ENCODE measurements around the gene CUX1. TPM values are rescaled to one million over a fixed set of nuclear protein-coding genes. Genes with fewer than 3 reads are reported as not detected.
A peak's percentile ranks its signal among the peaks of the same experiment; 100 is the strongest.

Gene CUX1
- total and polyA plus RNA-seq, 10 of the 15 experiments (the other 5 are each of a cell fraction or from before 2014, with no cell fraction given): 6.1 to 48.6 (median 25.9) TPM

DNA sequence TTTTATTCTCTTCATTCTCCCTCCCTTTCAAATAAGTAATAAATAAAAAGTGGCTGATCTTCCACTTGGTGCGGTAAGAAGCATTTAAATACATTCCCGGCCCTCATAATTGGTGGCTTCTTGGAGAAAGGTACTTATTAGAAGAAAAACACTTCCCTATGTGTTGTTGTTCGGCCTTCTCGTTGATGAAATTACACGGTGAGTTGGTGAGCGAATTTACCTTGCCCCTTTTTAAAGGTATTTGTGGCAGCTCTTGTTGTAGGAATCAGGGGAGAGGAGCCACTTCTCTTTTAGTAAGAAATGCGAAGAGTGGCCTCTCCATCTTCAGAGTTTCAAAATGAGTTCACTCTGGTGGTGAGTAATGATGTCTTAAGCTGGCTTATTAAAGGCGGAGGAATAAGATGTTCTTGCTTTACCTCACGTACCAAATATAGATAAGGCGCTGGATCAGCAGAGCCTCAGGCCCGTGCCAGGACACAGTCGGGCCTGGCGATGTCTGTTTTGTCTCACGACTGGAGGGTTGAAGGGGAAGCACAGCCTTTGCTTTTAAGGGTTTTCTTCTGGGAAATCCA lies 135.9 kb downstream of the CUX1 start (continued):
- peak; percentile 65; the same call in 1 of the 2 replicates for TF ChIP-seq PML (IDR thresholded peaks at IDR 0.05; ENCODE audit: low read length)
- TF ChIP-seq, protein P1, sequence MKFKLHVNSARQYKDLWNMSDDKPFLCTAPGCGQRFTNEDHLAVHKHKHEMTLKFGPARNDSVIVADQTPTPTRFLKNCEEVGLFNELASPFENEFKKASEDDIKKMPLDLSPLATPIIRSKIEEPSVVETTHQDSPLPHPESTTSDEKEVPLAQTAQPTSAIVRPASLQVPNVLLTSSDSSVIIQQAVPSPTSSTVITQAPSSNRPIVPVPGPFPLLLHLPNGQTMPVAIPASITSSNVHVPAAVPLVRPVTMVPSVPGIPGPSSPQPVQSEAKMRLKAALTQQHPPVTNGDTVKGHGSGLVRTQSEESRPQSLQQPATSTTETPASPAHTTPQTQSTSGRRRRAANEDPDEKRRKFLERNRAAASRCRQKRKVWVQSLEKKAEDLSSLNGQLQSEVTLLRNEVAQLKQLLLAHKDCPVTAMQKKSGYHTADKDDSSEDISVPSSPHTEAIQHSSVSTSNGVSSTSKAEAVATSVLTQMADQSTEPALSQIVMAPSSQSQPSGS (IDR thresholded peaks at IDR 0.05; ENCODE audit: low read length): peak; percentile 59; the same call in 1 of the 2 replicates
- no peak for TF ChIP-seq NR2F1 (conservative IDR thresholded peaks at IDR 0.05)
- TF ChIP-seq ZNF207 (IDR thresholded peaks at IDR 0.05; ENCODE audit: borderline replicate concordance): no peak
- TF ChIP-seq MTA2 (IDR thresholded peaks at IDR 0.05; ENCODE audit: low read depth): peak; percentile 58; the same call in 1 of the 2 replicates
- TF ChIP-seq, protein P2, sequence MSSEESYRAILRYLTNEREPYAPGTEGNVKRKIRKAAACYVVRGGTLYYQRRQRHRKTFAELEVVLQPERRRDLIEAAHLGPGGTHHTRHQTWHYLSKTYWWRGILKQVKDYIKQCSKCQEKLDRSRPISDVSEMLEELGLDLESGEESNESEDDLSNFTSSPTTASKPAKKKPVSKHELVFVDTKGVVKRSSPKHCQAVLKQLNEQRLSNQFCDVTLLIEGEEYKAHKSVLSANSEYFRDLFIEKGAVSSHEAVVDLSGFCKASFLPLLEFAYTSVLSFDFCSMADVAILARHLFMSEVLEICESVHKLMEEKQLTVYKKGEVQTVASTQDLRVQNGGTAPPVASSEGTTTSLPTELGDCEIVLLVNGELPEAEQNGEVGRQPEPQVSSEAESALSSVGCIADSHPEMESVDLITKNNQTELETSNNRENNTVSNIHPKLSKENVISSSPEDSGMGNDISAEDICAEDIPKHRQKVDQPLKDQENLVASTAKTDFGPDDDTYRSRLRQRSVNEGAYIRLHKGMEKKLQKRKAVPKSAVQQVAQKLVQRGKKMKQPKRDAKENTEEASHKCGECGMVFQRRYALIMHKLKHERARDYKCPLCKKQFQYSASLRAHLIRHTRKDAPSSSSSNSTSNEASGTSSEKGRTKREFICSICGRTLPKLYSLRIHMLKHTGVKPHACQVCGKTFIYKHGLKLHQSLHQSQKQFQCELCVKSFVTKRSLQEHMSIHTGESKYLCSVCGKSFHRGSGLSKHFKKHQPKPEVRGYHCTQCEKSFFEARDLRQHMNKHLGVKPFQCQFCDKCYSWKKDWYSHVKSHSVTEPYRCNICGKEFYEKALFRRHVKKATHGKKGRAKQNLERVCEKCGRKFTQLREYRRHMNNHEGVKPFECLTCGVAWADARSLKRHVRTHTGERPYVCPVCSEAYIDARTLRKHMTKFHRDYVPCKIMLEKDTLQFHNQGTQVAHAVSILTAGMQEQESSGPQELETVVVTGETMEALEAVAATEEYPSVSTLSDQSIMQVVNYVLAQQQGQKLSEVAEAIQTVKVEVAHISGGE (CRISPR knock-in tag; IDR thresholded peaks at IDR 0.05): no peak
- TF ChIP-seq CREM (IDR thresholded peaks at IDR 0.05; ENCODE audit: low read depth): peak; percentile 70
- peak; percentile 15; the same call in 1 of the 2 replicates for TF ChIP-seq SMC3 (IDR thresholded peaks at IDR 0.05; ENCODE audit: borderline replicate concordance, low read length)
- TF ChIP-seq, protein P3, sequence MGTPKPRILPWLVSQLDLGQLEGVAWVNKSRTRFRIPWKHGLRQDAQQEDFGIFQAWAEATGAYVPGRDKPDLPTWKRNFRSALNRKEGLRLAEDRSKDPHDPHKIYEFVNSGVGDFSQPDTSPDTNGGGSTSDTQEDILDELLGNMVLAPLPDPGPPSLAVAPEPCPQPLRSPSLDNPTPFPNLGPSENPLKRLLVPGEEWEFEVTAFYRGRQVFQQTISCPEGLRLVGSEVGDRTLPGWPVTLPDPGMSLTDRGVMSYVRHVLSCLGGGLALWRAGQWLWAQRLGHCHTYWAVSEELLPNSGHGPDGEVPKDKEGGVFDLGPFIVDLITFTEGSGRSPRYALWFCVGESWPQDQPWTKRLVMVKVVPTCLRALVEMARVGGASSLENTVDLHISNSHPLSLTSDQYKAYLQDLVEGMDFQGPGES (IDR thresholded peaks at IDR 0.05): no peak
- peak; percentile 66 for TF ChIP-seq RUNX3 (IDR thresholded peaks at IDR 0.05; ENCODE audit: low read length)
- TF ChIP-seq ZBED1 (IDR thresholded peaks at IDR 0.05; ENCODE audit: borderline replicate concordance): peak; percentile 90
- TF ChIP-seq, protein P4, sequence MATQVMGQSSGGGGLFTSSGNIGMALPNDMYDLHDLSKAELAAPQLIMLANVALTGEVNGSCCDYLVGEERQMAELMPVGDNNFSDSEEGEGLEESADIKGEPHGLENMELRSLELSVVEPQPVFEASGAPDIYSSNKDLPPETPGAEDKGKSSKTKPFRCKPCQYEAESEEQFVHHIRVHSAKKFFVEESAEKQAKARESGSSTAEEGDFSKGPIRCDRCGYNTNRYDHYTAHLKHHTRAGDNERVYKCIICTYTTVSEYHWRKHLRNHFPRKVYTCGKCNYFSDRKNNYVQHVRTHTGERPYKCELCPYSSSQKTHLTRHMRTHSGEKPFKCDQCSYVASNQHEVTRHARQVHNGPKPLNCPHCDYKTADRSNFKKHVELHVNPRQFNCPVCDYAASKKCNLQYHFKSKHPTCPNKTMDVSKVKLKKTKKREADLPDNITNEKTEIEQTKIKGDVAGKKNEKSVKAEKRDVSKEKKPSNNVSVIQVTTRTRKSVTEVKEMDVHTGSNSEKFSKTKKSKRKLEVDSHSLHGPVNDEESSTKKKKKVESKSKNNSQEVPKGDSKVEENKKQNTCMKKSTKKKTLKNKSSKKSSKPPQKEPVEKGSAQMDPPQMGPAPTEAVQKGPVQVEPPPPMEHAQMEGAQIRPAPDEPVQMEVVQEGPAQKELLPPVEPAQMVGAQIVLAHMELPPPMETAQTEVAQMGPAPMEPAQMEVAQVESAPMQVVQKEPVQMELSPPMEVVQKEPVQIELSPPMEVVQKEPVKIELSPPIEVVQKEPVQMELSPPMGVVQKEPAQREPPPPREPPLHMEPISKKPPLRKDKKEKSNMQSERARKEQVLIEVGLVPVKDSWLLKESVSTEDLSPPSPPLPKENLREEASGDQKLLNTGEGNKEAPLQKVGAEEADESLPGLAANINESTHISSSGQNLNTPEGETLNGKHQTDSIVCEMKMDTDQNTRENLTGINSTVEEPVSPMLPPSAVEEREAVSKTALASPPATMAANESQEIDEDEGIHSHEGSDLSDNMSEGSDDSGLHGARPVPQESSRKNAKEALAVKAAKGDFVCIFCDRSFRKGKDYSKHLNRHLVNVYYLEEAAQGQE (IDR thresholded peaks at IDR 0.05; ENCODE audit: low read depth, low read length): no peak
- TF ChIP-seq ZNF384 (IDR thresholded peaks at IDR 0.05; ENCODE audit: borderline replicate concordance, low read depth, low read length): 0 out of 2 replicates have a peak, but pooled peaks have one; percentile 25
- no peak for TF ChIP-seq RELA (IDR thresholded peaks at IDR 0.05; ENCODE audit: borderline replicate concordance, partially characterized antibody)
- TF ChIP-seq RAD21 (IDR thresholded peaks at IDR 0.05; ENCODE audit: insufficient read depth, low read depth, low read length): 0 out of 2 replicates have a peak, but pooled peaks have one; percentile 6
- no peak for TF ChIP-seq KLF5 (IDR thresholded peaks at IDR 0.05; ENCODE audit: partially characterized antibody)
- peak; percentile 89 for TF ChIP-seq NFIC (IDR thresholded peaks at IDR 0.05; ENCODE audit: low read depth, low read length)
- 0 out of 2 replicates have a peak, but pooled peaks have one; percentile 19 for TF ChIP-seq BACH1 (IDR thresholded peaks at IDR 0.05; ENCODE audit: borderline replicate concordance)
- TF ChIP-seq CREB1 (IDR thresholded peaks at IDR 0.05; ENCODE audit: low read depth): peak; percentile 78
- no peak for TF ChIP-seq MXI1 (IDR thresholded peaks at IDR 0.05; ENCODE audit: low read depth, low read length)
- peak; percentile 78 for TF ChIP-seq IRF4 (IDR thresholded peaks at IDR 0.05; ENCODE audit: low read depth, low read length)
- peak; percentile 87 for TF ChIP-seq JUNB (IDR thresholded peaks at IDR 0.05)
- peak; percentile 58; the same call in 1 of the 2 replicates for TF ChIP-seq DPF2 (IDR thresholded peaks at IDR 0.05)
